Lower leg skin (tissue), 3 donors: ENCODE results near the gene PPARGC1A.

ENCODE experiments used
- POLR2A ChIP-seq, 2 donors: fragments of 450-650 bp; IDR thresholded peaks; one replicate each; pipeline ENCODE4 v1.6.1; 2016 to 2017; ENCODE audit warnings: antibody characterized with exemption in 2 of 2, mild to moderate bottlenecking in 1 of 2, moderate library complexity in 1 of 2
- TF ChIP-seq, protein P1 (sequence below), 3 donors: fragments of 450-650 bp; IDR thresholded peaks; one replicate each; pipeline ENCODE4 v1.5.1; 2016; ENCODE audit warnings: antibody characterized with exemption in 3 of 3, mild to moderate bottlenecking in 3 of 3, moderate library complexity in 2 of 3

DNA sequence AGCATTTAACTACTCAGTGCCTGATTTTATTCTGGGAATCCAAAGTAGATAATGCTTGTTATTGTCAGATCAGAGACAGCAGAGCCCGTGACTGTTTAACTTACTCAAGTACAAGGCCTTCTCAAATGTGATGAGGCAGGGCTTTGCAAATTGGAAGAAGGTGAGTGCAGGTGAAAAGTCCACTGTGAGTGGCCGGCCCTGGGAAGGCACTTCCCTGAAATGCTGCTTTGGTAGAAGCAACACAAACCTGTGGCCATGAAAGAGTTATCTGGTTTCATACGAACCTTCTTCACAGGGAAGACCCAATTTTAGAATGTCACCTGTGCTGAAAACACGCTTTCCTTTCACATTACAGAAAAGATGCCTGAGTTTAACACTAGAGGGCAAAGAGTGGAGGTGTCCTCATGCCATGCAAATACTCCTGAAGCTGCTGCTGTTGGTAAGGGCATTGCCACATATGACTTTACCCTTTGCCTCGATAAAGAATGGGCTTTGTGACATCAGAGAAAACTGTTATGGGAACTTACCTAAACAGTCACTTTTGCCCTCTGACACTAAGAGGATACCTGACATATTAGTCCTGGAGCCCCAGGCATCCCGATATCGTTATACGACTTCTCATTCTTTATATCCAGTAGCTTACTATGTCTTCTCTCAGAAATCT, 8.0 kb downstream of the PPARGC1A start:
- TF ChIP-seq, protein P1, sequence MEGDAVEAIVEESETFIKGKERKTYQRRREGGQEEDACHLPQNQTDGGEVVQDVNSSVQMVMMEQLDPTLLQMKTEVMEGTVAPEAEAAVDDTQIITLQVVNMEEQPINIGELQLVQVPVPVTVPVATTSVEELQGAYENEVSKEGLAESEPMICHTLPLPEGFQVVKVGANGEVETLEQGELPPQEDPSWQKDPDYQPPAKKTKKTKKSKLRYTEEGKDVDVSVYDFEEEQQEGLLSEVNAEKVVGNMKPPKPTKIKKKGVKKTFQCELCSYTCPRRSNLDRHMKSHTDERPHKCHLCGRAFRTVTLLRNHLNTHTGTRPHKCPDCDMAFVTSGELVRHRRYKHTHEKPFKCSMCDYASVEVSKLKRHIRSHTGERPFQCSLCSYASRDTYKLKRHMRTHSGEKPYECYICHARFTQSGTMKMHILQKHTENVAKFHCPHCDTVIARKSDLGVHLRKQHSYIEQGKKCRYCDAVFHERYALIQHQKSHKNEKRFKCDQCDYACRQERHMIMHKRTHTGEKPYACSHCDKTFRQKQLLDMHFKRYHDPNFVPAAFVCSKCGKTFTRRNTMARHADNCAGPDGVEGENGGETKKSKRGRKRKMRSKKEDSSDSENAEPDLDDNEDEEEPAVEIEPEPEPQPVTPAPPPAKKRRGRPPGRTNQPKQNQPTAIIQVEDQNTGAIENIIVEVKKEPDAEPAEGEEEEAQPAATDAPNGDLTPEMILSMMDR (IDR thresholded peaks at IDR 0.05), result no peak
- TF ChIP-seq POLR2A (IDR thresholded peaks at IDR 0.05), result no peak
